Measurements from ENCODE around the gene FAM32A.
A peak's percentile ranks its signal among the peaks of the same experiment; 100 is the strongest.

FAM32A gene

GRCh38 chr19:16203256-16204004 is 18.2 kb downstream of the FAM32A start:
- DNase-seq: no peak

- DNase-seq: no peak
These were observed 18.7 kb downstream of the FAM32A start for GRCh38 chr19:16204005-16204294.

GRCh38 chr19:16205205-16206045 is 20.2 kb downstream of the FAM32A start:
- DNase-seq: no peak

- no peak for DNase-seq
These were observed 20.9 kb downstream of the FAM32A start for GRCh38 chr19:16206046-16206605.

GRCh38 chr19:16206637-16207036 is 21.4 kb downstream of the FAM32A start:
- no peak for DNase-seq

GRCh38 chr19:16207063-16207462 is 21.9 kb downstream of the FAM32A start:
- DNase-seq: no peak

GRCh38 chr19:16207490-16208025 is 22.3 kb downstream of the FAM32A start:
- no peak for DNase-seq

GRCh38 chr19:16208064-16208759 is 23.0 kb downstream of the FAM32A start:
- DNase-seq: no peak

GRCh38 chr19:16208847-16209665 is 23.8 kb downstream of the FAM32A start:
- DNase-seq: no peak

- no peak for DNase-seq
These were observed 25.0 kb downstream of the FAM32A start for GRCh38 chr19:16210168-16210567.

- no peak for DNase-seq
These were observed 27.9 kb downstream of the FAM32A start for GRCh38 chr19:16213076-16213475.

- peak; percentile 70 for DNase-seq
These were observed 31.8 kb downstream of the FAM32A start for GRCh38 chr19:16216744-16217670.

GRCh38 chr19:16217716-16218451 is 32.7 kb downstream of the FAM32A start:
- no peak for DNase-seq

- no peak for DNase-seq
These were observed 33.6 kb downstream of the FAM32A start for GRCh38 chr19:16218851-16219250.

- DNase-seq: no peak
These were observed 37.6 kb downstream of the FAM32A start for GRCh38 chr19:16222806-16223205.

GRCh38 chr19:16223746-16224145 is 38.5 kb downstream of the FAM32A start:
- DNase-seq: no peak

- no peak for DNase-seq
These were observed 39.3 kb downstream of the FAM32A start for GRCh38 chr19:16224293-16225045.

GRCh38 chr19:16225279-16226183 is 40.3 kb downstream of the FAM32A start:
- DNase-seq: no peak

Data from NCI-H1694 (cell line).